ENCODE measurements around the gene PAOX.

Gene PAOX

DNA sequence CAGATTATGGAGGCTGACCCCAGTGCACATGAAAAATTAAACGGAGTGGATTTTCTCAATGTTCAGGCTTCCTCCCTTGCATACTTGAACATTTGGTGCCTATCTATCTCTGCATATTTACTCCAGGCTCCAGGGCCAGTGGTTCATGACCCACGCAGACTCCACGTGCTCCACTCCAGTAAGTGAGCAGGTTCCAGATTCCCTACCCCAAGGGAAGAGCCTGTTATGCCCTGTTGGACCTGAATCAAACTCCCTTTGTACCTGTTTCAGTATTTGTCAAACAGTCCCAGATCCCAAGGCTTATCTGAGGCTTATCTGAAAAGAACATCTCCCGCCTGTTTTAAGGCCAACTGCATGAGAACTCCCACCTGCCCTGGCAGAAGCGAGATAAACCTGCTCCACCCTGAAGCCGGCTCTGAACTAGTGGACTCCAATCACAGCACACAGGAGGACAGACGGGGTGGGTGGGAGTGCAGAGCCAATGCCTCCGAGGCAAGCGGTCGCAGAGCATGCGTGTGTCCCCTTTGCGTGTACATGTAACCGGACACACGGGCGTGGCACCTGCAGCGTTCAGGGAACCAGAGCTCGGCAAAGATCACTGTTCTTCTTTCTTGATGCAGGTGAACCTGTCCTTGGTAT lies 19.0 kb upstream of the PAOX start:
- no peak overlapping the region for H3K4me3 ChIP-seq (ENCODE audit: low read depth, low read length)
- TF ChIP-seq, protein P1, sequence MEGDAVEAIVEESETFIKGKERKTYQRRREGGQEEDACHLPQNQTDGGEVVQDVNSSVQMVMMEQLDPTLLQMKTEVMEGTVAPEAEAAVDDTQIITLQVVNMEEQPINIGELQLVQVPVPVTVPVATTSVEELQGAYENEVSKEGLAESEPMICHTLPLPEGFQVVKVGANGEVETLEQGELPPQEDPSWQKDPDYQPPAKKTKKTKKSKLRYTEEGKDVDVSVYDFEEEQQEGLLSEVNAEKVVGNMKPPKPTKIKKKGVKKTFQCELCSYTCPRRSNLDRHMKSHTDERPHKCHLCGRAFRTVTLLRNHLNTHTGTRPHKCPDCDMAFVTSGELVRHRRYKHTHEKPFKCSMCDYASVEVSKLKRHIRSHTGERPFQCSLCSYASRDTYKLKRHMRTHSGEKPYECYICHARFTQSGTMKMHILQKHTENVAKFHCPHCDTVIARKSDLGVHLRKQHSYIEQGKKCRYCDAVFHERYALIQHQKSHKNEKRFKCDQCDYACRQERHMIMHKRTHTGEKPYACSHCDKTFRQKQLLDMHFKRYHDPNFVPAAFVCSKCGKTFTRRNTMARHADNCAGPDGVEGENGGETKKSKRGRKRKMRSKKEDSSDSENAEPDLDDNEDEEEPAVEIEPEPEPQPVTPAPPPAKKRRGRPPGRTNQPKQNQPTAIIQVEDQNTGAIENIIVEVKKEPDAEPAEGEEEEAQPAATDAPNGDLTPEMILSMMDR (IDR thresholded peaks at IDR 0.05; ENCODE audit: borderline replicate concordance, insufficient read depth, low read depth, low read length): no peak

DNA sequence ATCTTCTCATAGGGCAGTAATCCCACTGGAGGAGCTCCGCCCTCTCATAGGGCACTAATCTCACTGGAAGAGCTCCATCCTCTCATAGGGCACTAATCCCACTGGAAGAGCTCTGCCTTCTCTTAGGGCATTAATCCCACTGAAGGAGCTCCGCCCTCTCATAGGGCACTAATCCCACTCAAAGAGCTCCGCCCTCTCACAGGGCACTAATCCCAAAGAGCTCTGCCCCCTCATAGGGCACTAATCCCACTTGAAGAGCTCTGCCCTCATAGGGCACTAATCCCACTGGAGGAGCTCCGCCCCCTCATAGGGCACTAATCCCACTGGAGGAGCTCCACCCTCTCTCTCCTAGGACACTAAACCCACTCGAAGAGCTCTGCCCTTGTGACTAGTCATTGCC lies 17.8 kb upstream of the PAOX start:
- no peak overlapping the region for H3K4me3 ChIP-seq (ENCODE audit: low read depth, low read length)
- TF ChIP-seq, protein P1 (IDR thresholded peaks at IDR 0.05; ENCODE audit: borderline replicate concordance, insufficient read depth, low read depth, low read length): no peak

- no peak overlapping the region for H3K4me3 ChIP-seq (ENCODE audit: low read depth, low read length)
- TF ChIP-seq, protein P1 (IDR thresholded peaks at IDR 0.05; ENCODE audit: borderline replicate concordance, insufficient read depth, low read depth, low read length): no peak
Measured at GRCh38 chr10:133361773-133362441, 17.2 kb upstream of the PAOX start.

GRCh38 chr10:133362846-133363245 lies 16.2 kb upstream of the PAOX start:
- no peak overlapping the region for H3K4me3 ChIP-seq (ENCODE audit: low read depth, low read length)
- TF ChIP-seq, protein P1 (IDR thresholded peaks at IDR 0.05; ENCODE audit: borderline replicate concordance, insufficient read depth, low read depth, low read length): no peak

- TF ChIP-seq, protein P1 (IDR thresholded peaks at IDR 0.05; ENCODE audit: borderline replicate concordance, insufficient read depth, low read depth, low read length): no peak
- no peak overlapping the region for H3K4me3 ChIP-seq (ENCODE audit: low read depth, low read length)
Measured at GRCh38 chr10:133364645-133365431, 14.2 kb upstream of the PAOX start.

- H3K4me3 ChIP-seq (ENCODE audit: low read depth, low read length): no peak overlapping the region
- TF ChIP-seq, protein P1 (IDR thresholded peaks at IDR 0.05; ENCODE audit: borderline replicate concordance, insufficient read depth, low read depth, low read length): no peak
Measured at GRCh38 chr10:133365461-133366129, 13.5 kb upstream of the PAOX start.

Measured in GM12875 (cell line).